Activated T-cell treated with anti-CD3 and anti-CD28 coated beads, Interleukin-2, amount 50 U/mL, for 72 hours (primary cell): ENCODE measurements around the gene HMGN2. TPM values are rescaled to one million over a fixed set of nuclear protein-coding genes. Genes with fewer than 3 reads are reported as not detected.

Source experiments
- ATAC-seq, 2 donors: fragments of 150-1000 bp; cut with Tn5 transposase; replicated peaks in 1 of 2; 2 replicates each; pipeline ENCODE4 v1.10.0; 2021; ENCODE audit warnings: moderate library complexity in 2 of 2, mild to moderate bottlenecking in 1 of 2
- DNase-seq, 2 donors: peaks; one replicate each; pipeline ENCODE4 v3.0.0; 2021 to 2022; ENCODE audit warnings: mixed read lengths in 1 of 2
- H3K27ac Mint-ChIP-seq: one replicate; pipeline ENCODE4 v1.8.0; 2022; ENCODE audit warnings: mild to moderate bottlenecking, moderate library complexity, mixed read lengths
- H3K27me3 Mint-ChIP-seq: one replicate; pipeline ENCODE4 v1.8.0; 2022; ENCODE audit warnings: low read depth, mixed read lengths
- H3K36me3 Mint-ChIP-seq, 2 donors: one replicate each; pipeline ENCODE4 v1.8.0; 2022; ENCODE audit warnings: mixed read lengths in 2 of 2, mild to moderate bottlenecking in 1 of 2; ENCODE audit not compliant: insufficient read depth in 2 of 2
- H3K4me1 Mint-ChIP-seq: one replicate; pipeline ENCODE4 v1.8.0; 2022; ENCODE audit warnings: low read depth, mixed read lengths
- H3K4me3 Mint-ChIP-seq, 2 donors: one replicate each; pipeline ENCODE4 v1.8.0; 2022; ENCODE audit warnings: mild to moderate bottlenecking in 2 of 2, mixed read lengths in 2 of 2, moderate library complexity in 2 of 2
- H3K9me3 Mint-ChIP-seq, 2 donors: one replicate each; pipeline ENCODE4 v1.8.0; 2022; ENCODE audit warnings: mixed read lengths in 2 of 2
- total RNA-seq, 2 donors: library from RNA; stranded (reverse); gene quantifications; one replicate each; pipeline ENCODE4 v1.2.3, GENCODE V29; 2022

HMGN2 gene
- total RNA-seq, 2 donors from 2014 or later: 434 to 439 TPM

- Mint-ChIP-seq H3K27me3 (no peaks in the 10 kb centered on the region), H3K27ac (no peak overlapping the region), H3K9me3 (no peaks in the 10 kb centered on the region), H3K4me1 (peaks cover 14% of the 10 kb centered on the region), H3K4me3 (no peak overlapping the region), H3K36me3 (no peaks in the 10 kb centered on the region)
- ATAC-seq: no peak
- DNase-seq: no peak
These were observed 51.9 kb downstream of the HMGN2 start for GRCh38 chr1:26524181-26524580.

Other genes starting within 250 kb of the HMGN2 start
- gene CEP85, start 238.2 kb upstream of the HMGN2 start, total RNA-seq: 10 to 100 TPM; 30.8 to 34.6 TPM
- 100 to 1,000 TPM; 148 to 165 TPM for gene SH3BGRL3, start 192.4 kb upstream of the HMGN2 start, total RNA-seq
- gene UBXN11, start 165.8 kb upstream of the HMGN2 start, total RNA-seq: 10 to 100 TPM; 19.1 to 19.3 TPM
- 100 to 1,000 TPM; 213 to 245 TPM for gene CD52, start 154.5 kb upstream of the HMGN2 start, total RNA-seq
- gene CRYBG2, start 118.3 kb upstream of the HMGN2 start, total RNA-seq: 1 to 10 TPM; 1.6 to 2.3 TPM
- gene ZNF683, start 99.7 kb upstream of the HMGN2 start, total RNA-seq: under 1 TPM in 1 of 2 donors, not detected in 1; 0.25 TPM
- gene LIN28A, start 61.6 kb upstream of the HMGN2 start, total RNA-seq: not detected
- 10 to 100 TPM; 39.5 to 43.6 TPM for gene DHDDS, start 40.1 kb upstream of the HMGN2 start, total RNA-seq
- gene RPS6KA1, start 57.3 kb downstream of the HMGN2 start, total RNA-seq: 100 to 1,000 TPM; 154 to 163 TPM
- 10 to 100 TPM; 95.1 to 97.3 TPM for gene ARID1A, start 223.6 kb downstream of the HMGN2 start, total RNA-seq